ENCODE measurements around the gene TUBB.

The TUBB gene

GRCh38 chr6:30741789-30742315 lies 21.7 kb downstream of the TUBB start:
- TF ChIP-seq, protein P1, sequence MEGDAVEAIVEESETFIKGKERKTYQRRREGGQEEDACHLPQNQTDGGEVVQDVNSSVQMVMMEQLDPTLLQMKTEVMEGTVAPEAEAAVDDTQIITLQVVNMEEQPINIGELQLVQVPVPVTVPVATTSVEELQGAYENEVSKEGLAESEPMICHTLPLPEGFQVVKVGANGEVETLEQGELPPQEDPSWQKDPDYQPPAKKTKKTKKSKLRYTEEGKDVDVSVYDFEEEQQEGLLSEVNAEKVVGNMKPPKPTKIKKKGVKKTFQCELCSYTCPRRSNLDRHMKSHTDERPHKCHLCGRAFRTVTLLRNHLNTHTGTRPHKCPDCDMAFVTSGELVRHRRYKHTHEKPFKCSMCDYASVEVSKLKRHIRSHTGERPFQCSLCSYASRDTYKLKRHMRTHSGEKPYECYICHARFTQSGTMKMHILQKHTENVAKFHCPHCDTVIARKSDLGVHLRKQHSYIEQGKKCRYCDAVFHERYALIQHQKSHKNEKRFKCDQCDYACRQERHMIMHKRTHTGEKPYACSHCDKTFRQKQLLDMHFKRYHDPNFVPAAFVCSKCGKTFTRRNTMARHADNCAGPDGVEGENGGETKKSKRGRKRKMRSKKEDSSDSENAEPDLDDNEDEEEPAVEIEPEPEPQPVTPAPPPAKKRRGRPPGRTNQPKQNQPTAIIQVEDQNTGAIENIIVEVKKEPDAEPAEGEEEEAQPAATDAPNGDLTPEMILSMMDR (conservative IDR thresholded peaks at IDR 0.05; ENCODE audit: low read depth) = no peak
- H3K27ac ChIP-seq = peak overlapping the region; percentile 94
- DNase-seq (ENCODE audit: low spot score) = no peak
- POLR2A ChIA-PET (ENCODE audit: low non-redundant PET) = interaction anchor here (0.7 to 1.8 kb wide), 5 partner anchors 10 to 78 kb away, joined by 3 to 8 read pairs (median 4); no protein-coding TSS in a partner anchor
- CTCF ChIA-PET = interaction anchor here (1.3 to 1.5 kb wide), 3 partner anchors 11 to 134 kb away, joined by 3 to 7 read pairs (median 3); no protein-coding TSS in a partner anchor

- TF ChIP-seq, protein P1 (conservative IDR thresholded peaks at IDR 0.05; ENCODE audit: low read depth) = no peak
- ChIA-PET CTCF (interaction anchor here (0.6 to 1.5 kb wide), 5 partner anchors 12 to 134 kb away, joined by 3 to 7 read pairs (median 4); no protein-coding TSS in a partner anchor), POLR2A (ENCODE audit: low non-redundant PET) (interaction anchor here (0.7 to 1.8 kb wide), 5 partner anchors 10 to 78 kb away, joined by 3 to 8 read pairs (median 4); no protein-coding TSS in a partner anchor)
- H3K27ac ChIP-seq = peak within 1 kb of the TSS; percentile 94
- DNase-seq (ENCODE audit: low spot score) = peak; percentile 95
These were observed 22.4 kb downstream of the TUBB start, which contains the start of gene FLOT1 for GRCh38 chr6:30742316-30743098. FLOT1 (minus strand) TSS chr6:30742687; CDS start chr6:30742189, 498 bp downstream.

DNA sequence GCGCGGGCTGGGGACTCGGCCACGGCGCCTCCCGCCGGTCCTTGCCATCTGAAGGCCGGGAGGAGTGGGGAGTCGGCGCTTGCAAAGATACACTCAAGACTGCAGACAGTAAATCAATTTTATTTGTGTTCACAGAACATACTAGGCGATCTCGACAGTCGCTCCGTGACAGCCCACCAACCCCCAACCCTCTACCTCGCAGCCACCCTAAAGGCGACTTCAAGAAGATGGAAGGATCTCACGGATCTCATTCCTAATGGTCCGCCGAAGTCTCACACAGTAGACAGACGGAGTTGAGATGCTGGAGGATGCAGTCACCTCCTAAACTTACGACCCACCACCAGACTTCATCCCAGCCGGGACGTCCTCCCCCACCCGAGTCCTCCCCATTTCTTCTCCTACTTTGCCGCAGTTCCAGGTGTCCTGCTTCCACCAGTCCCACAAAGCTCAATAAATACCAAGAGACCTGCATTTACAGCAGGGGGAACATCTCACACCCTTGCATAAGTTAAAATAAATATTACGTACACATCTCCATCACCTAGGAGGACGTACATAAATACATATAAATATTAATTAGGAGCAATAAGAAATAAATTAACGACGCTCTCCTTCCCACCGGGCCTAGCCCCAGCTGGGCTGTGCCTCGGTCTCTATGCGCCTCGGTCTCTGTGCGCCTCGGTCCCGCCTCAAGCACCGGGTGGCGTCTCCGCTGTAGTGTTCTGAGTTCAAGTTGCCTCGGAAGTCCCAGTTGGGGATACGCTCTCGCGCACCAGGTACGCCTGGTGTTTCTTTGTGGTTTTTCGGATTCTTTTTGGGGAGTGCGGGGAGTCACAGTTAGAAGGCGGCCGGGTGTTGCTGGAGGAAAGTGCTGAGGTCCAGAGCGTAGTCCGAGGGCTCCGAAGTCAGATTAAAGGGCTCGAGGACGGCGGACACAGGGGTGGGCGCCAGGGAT lies 23.2 kb downstream of the TUBB start:
- no peak for DNase-seq (ENCODE audit: low spot score)
- H3K27ac ChIP-seq = peak overlapping the region; percentile 94
- CTCF ChIA-PET = interaction anchor here (0.7 to 1.5 kb wide), 5 partner anchors 9 to 133 kb away, joined by 3 to 5 read pairs (median 4); no protein-coding TSS in a partner anchor
- TF ChIP-seq, protein P1 (conservative IDR thresholded peaks at IDR 0.05; ENCODE audit: low read depth) = no peak
- POLR2A ChIA-PET (ENCODE audit: low non-redundant PET) = interaction anchor here (1.0 to 1.8 kb wide), 5 partner anchors 9 to 139 kb away, joined by 3 to 11 read pairs (median 8); no protein-coding TSS in a partner anchor

DNA sequence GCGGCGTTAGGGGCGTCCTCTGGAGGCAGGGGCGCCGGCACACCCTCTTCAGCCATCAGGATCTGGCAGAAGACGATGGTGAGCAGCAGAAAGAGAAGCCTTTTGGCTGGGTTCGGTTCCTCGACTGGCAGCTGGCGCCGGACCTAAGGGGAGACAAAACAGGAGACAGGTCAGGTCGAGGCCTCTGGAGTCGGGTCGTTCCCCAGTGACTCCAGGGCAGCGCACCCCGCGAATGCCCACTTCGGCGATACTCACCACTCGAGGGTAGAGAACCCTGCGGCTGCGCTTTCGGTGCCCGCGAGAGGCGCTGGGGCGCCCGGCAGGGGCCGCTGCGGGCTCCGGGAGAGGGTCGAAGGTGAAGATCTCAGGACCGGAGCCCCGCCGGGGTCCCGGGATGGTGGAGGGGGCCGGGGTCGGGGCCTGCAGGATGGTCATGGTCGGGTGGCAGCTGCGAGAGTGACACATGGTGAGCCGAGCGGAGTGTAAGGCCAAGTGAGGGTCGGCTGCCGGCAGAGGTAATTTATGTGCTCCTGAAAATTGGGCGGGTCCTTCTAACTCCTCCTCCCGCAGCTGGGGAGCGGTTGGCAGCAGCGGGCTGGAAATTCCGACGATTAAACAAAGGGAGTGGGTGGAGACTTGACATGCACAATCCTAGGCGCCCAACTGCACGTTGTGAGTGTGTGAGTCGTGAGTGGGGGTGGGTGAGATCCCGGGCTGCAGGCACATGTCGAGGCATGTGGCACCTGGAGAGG lies 24.1 kb downstream of the TUBB start, which contains the start of gene IER3:
TSS of gene IER3 (minus strand) at position 494 of the 752 bp plus-strand sequence. CDS start at position 465, 29 bp downstream.
- ChIA-PET POLR2A (ENCODE audit: low non-redundant PET) (interaction anchor here (1.0 to 1.4 kb wide), 6 partner anchors 8 to 138 kb away, joined by 3 to 11 read pairs (median 6); no protein-coding TSS in a partner anchor), CTCF (interaction anchor here (0.7 to 1.2 kb wide), 6 partner anchors 8 to 134 kb away, joined by 3 to 5 read pairs (median 4); no protein-coding TSS in a partner anchor)
- peak within 1 kb of the TSS; percentile 94 for H3K27ac ChIP-seq
- DNase-seq (ENCODE audit: low spot score) = peak; percentile 84
- TF ChIP-seq, protein P1 (conservative IDR thresholded peaks at IDR 0.05; ENCODE audit: low read depth) = peak; percentile 43

GRCh38 chr6:30747300-30747687 lies 27.1 kb downstream of the TUBB start:
- CTCF ChIA-PET = interaction anchor here (0.6 to 0.8 kb wide), 2 partner anchors 35 to 71 kb away, joined by 4 to 7 read pairs; no protein-coding TSS in a partner anchor
- H3K27ac ChIP-seq = peak overlapping the region; percentile 51
- TF ChIP-seq, protein P1 (conservative IDR thresholded peaks at IDR 0.05; ENCODE audit: low read depth) = no peak
- DNase-seq (ENCODE audit: low spot score) = no peak
- POLR2A ChIA-PET (ENCODE audit: low non-redundant PET) = no interaction called here

Data from RWPE1 (cell line).